ENCODE results near the gene MFNG.

Gene MFNG

GRCh38 chr22:37445501-37445900, 40.7 kb downstream of the MFNG start:
- TF ChIP-seq ZNF274 (IDR thresholded peaks at IDR 0.05; ENCODE audit: low read depth, low read length): no peak
- H3K4me3 ChIP-seq (ENCODE audit: low read length): no peak overlapping the region

GRCh38 chr22:37443977-37444376, 42.2 kb downstream of the MFNG start:
- H3K4me3 ChIP-seq (ENCODE audit: low read length): no peak overlapping the region
- no peak for TF ChIP-seq ZNF274 (IDR thresholded peaks at IDR 0.05; ENCODE audit: low read depth, low read length)

- TF ChIP-seq ZNF274 (IDR thresholded peaks at IDR 0.05; ENCODE audit: low read depth, low read length): no peak
- H3K4me3 ChIP-seq (ENCODE audit: low read length): no peak overlapping the region
Measured at GRCh38 chr22:37443086-37443485, 43.1 kb downstream of the MFNG start.

GRCh38 chr22:37442537-37442936, 43.6 kb downstream of the MFNG start:
- H3K4me3 ChIP-seq (ENCODE audit: low read length): no peak overlapping the region
- no peak for TF ChIP-seq ZNF274 (IDR thresholded peaks at IDR 0.05; ENCODE audit: low read depth, low read length)

GRCh38 chr22:37442135-37442534, 44.0 kb downstream of the MFNG start:
- TF ChIP-seq ZNF274 (IDR thresholded peaks at IDR 0.05; ENCODE audit: low read depth, low read length): no peak

GRCh38 chr22:37440875-37441274, 45.3 kb downstream of the MFNG start:
- TF ChIP-seq ZNF274 (IDR thresholded peaks at IDR 0.05; ENCODE audit: low read depth, low read length): no peak
- H3K4me3 ChIP-seq (ENCODE audit: low read length): no peak overlapping the region

More at GRCh38 chr22:37442135-37442534, 44.0 kb downstream of the MFNG start:
- H3K4me3 ChIP-seq (ENCODE audit: low read length): no peak overlapping the region

- no peak for TF ChIP-seq ZNF274 (IDR thresholded peaks at IDR 0.05; ENCODE audit: low read depth, low read length)
Measured at GRCh38 chr22:37439347-37439746, 46.8 kb downstream of the MFNG start.

GRCh38 chr22:37435970-37436603, 50.1 kb downstream of the MFNG start:
- TF ChIP-seq ZNF274 (IDR thresholded peaks at IDR 0.05; ENCODE audit: low read depth, low read length): no peak
- H3K4me3 ChIP-seq (ENCODE audit: low read length): no peak overlapping the region

More at GRCh38 chr22:37439347-37439746, 46.8 kb downstream of the MFNG start:
- no peak overlapping the region for H3K4me3 ChIP-seq (ENCODE audit: low read length)

GRCh38 chr22:37433786-37434185, 52.4 kb downstream of the MFNG start:
- TF ChIP-seq ZNF274 (IDR thresholded peaks at IDR 0.05; ENCODE audit: low read depth, low read length): no peak
- no peak overlapping the region for H3K4me3 ChIP-seq (ENCODE audit: low read length)

- H3K4me3 ChIP-seq (ENCODE audit: low read length): no peak overlapping the region
- TF ChIP-seq ZNF274 (IDR thresholded peaks at IDR 0.05; ENCODE audit: low read depth, low read length): no peak
Measured at GRCh38 chr22:37432708-37433054, 53.5 kb downstream of the MFNG start.

GRCh38 chr22:37431801-37432707, 54.1 kb downstream of the MFNG start:
- no peak overlapping the region for H3K4me3 ChIP-seq (ENCODE audit: low read length)
- no peak for TF ChIP-seq ZNF274 (IDR thresholded peaks at IDR 0.05; ENCODE audit: low read depth, low read length)

GRCh38 chr22:37431366-37431765, 54.8 kb downstream of the MFNG start:
- TF ChIP-seq ZNF274 (IDR thresholded peaks at IDR 0.05; ENCODE audit: low read depth, low read length): no peak
- H3K4me3 ChIP-seq (ENCODE audit: low read length): no peak overlapping the region

- TF ChIP-seq ZNF274 (IDR thresholded peaks at IDR 0.05; ENCODE audit: low read depth, low read length): no peak
- no peak overlapping the region for H3K4me3 ChIP-seq (ENCODE audit: low read length)
Measured at GRCh38 chr22:37430941-37431340, 55.2 kb downstream of the MFNG start.

GRCh38 chr22:37428649-37429586, 57.3 kb downstream of the MFNG start:
- no peak overlapping the region for H3K4me3 ChIP-seq (ENCODE audit: low read length)

More at GRCh38 chr22:37428649-37429586, 57.3 kb downstream of the MFNG start:
- no peak for TF ChIP-seq ZNF274 (IDR thresholded peaks at IDR 0.05; ENCODE audit: low read depth, low read length)
